Body of pancreas (tissue), 4 donors: Measurements from ENCODE around the gene BCR. TPM values are rescaled to one million over a fixed set of nuclear protein-coding genes. Genes with fewer than 3 reads are reported as not detected.
A peak's percentile ranks its signal among the peaks of the same experiment; 100 is the strongest.

Experiments used
- ATAC-seq: fragments of 150-250 bp; one replicate; pipeline ENCODE4 v1.9.1; 2016
- DNase-seq, 4 donors: peaks; one replicate each; pipeline ENCODE4 v3.0.0-alpha.2; 2019
- H3K27ac ChIP-seq, 4 donors: fragments of 200-600 bp; sonication (generic); 1 replicate in 3 of 4; 2 replicates in 1 of 4; pipeline versions ENCODE4 v1.5.1 to v1.6.1; 2016 to 2019; ENCODE audit warnings: mild to moderate bottlenecking in 1 of 4, mixed read lengths in 1 of 4, moderate library complexity in 1 of 4
- H3K27me3 ChIP-seq, 2 donors: fragments of 200-600 bp; sonication (generic); one replicate each; pipeline ENCODE4 v1.6.0; 2016; ENCODE audit warnings: mild to moderate bottlenecking in 1 of 2
- H3K36me3 ChIP-seq, 2 donors: fragments of 200-600 bp; sonication (generic); replicated peaks in 1 of 2; 2 replicates each; pipeline ENCODE4 v1.5.1; 2016; ENCODE audit warnings: low read depth in 2 of 2; ENCODE audit not compliant: insufficient read depth in 1 of 2
- H3K4me1 ChIP-seq: fragments of 200-600 bp; sonication (generic); one replicate; pipeline ENCODE4 v1.6.0; 2016
- H3K4me3 ChIP-seq, 2 donors: fragments of 200-600 bp; sonication (generic); 1 replicate in 1 of 2; 2 replicates in 1 of 2; pipeline ENCODE4 v1.5.1; 2016 to 2019
- H3K9me3 ChIP-seq, 3 donors: fragments of 200-600 bp; sonication (generic); 1 replicate in 2 of 3; 2 replicates in 1 of 3; pipeline ENCODE4 v1.5.1; 2016
- CTCF ChIP-seq, 7 experiments: fragments of 450-650 bp in 4 of 7; fragments of 200-600 bp in 3 of 7; sonication (generic) in 3 of 7; IDR thresholded peaks; one replicate each; pipeline ENCODE4 v1.5.1; 2016 to 2019; ENCODE audit warnings: antibody characterized with exemption in 7 of 7
- POLR2A ChIP-seq, 3 donors: fragments of 450-650 bp; IDR thresholded peaks; one replicate each; pipeline ENCODE4 v1.6.1; 2016; ENCODE audit warnings: antibody characterized with exemption in 3 of 3, mild to moderate bottlenecking in 2 of 3
- WGBS, 2 donors: methylation state at CpG; one replicate each; pipeline ENCODE4 v1.1.5; 2017; 5-methylcytosine and 5-hydroxymethylcytosine counted together
- intact Hi-C: fragments of 100-400 bp; cut with DNase I; formaldehyde crosslinking; loops from one replicate; pipeline ENCODE4 v1.15.1; 2023
- total RNA-seq, 2 donors: library from RNA; depleted of rRNA; stranded (reverse); fragments of >200 nt; gene quantifications; one replicate each; pipeline ENCODE4 v1.1.0, GENCODE V29; 2016

The BCR gene
- total RNA-seq, 2 donors from 2014 or later = 28.3 to 71.2 TPM

- Histone ChIP-seq H3K27ac (peak overlapping the region in 2 of 4 donors; percentile 32 to 34), H3K4me3 (no peak overlapping the region), H3K9me3 (no peaks in the 10 kb centered on the region), H3K4me1 (no peaks in the 10 kb centered on the region), H3K36me3 (peaks cover 0 to 12% of the 10 kb centered on the region in 2 donors), H3K27me3 (no peaks in the 10 kb centered on the region)
- 94% methylated on average over 5 to 7 of the region's 7 CpGs for WGBS, 2 donors
- TF ChIP-seq CTCF (IDR thresholded peaks at IDR 0.05) (no peak), POLR2A (IDR thresholded peaks at IDR 0.05) (no peak)
- DNase-seq (no peak), ATAC-seq (no peak)
- intact Hi-C loops = no loop called here
Measured at GRCh38 chr22:23265368-23265700, 85.0 kb downstream of the BCR start.

- peaks cover 0 to 5% of the 10 kb centered on the region in 2 donors for H3K36me3 ChIP-seq
- no peak for ATAC-seq
- intact Hi-C loops = no loop called here
Measured at GRCh38 chr22:23266780-23267179, 86.5 kb downstream of the BCR start.

GRCh38 chr22:23267226-23268043, 87.1 kb downstream of the BCR start:
- H3K27ac ChIP-seq = no peak overlapping the region
- intact Hi-C loops = no loop called here
- no peaks in the 10 kb centered on the region for H3K9me3 ChIP-seq
- H3K27me3 ChIP-seq = no peaks in the 10 kb centered on the region
- DNase-seq (no peak), ATAC-seq (no peak)
- no peak overlapping the region for H3K4me3 ChIP-seq
- TF ChIP-seq CTCF (IDR thresholded peaks at IDR 0.05) = no peak
- TF ChIP-seq POLR2A (IDR thresholded peaks at IDR 0.05) = no peak
- H3K36me3 ChIP-seq = peaks cover 0 to 6% of the 10 kb centered on the region in 2 donors
- no peaks in the 10 kb centered on the region for H3K4me1 ChIP-seq
- 87 to 88% methylated on average over 11 of the region's 11 CpGs for WGBS, 2 donors

More at GRCh38 chr22:23266780-23267179, 86.5 kb downstream of the BCR start:
- no peaks in the 10 kb centered on the region for H3K9me3 ChIP-seq
- no peaks in the 10 kb centered on the region for H3K27me3 ChIP-seq
- DNase-seq = no peak
- TF ChIP-seq POLR2A (IDR thresholded peaks at IDR 0.05) (no peak), CTCF (IDR thresholded peaks at IDR 0.05) (no peak)
- H3K4me3 ChIP-seq = no peak overlapping the region
- WGBS, 2 donors = 91 to 92% methylated on average over 4 of the region's 4 CpGs
- no peak overlapping the region for H3K27ac ChIP-seq
- H3K4me1 ChIP-seq = no peaks in the 10 kb centered on the region

- peaks cover 0 to 9% of the 10 kb centered on the region in 2 donors for H3K36me3 ChIP-seq
- no peak overlapping the region for H3K4me3 ChIP-seq
- intact Hi-C loops = no loop called here
- DNase-seq (no peak), ATAC-seq (no peak)
- H3K27me3 ChIP-seq = no peaks in the 10 kb centered on the region
- H3K4me1 ChIP-seq = no peaks in the 10 kb centered on the region
- 84 to 89% methylated on average over 16 to 22 of the region's 22 CpGs for WGBS, 2 donors
- H3K9me3 ChIP-seq = no peaks in the 10 kb centered on the region
- TF ChIP-seq POLR2A (IDR thresholded peaks at IDR 0.05) (no peak), CTCF (IDR thresholded peaks at IDR 0.05) (no peak)
- H3K27ac ChIP-seq = no peak overlapping the region
Measured at GRCh38 chr22:23268139-23268712, 87.9 kb downstream of the BCR start.
